Natural killer cell (primary cell): ENCODE measurements around the gene TRIM42. TPM values are rescaled to one million over a fixed set of nuclear protein-coding genes. Genes with fewer than 3 reads are reported as not detected.

Source experiments
- ATAC-seq, 3 donors: fragments of 150-1000 bp in 2 of 3; fragments of 200-7000 bp in 1 of 3; cut with Tn5 transposase; 1 replicate in 1 of 3; 2 replicates in 2 of 3; pipeline ENCODE4 v1.10.0; 2021; ENCODE audit warnings: mild to moderate bottlenecking in 2 of 3, moderate library complexity in 2 of 3
- DNase-seq, 2 donors: peaks; one replicate each; pipeline versions ENCODE4 v3.0.0 to v3.0.0-alpha.2; 2013 to 2021; ENCODE audit warnings: mixed read lengths in 1 of 2
- H3K27ac ChIP-seq: one replicate; pipeline ENCODE4 v1.5.1; 2013; ENCODE audit warnings: mild to moderate bottlenecking, low read length
- H3K27me3 ChIP-seq: one replicate; pipeline ENCODE4 v1.6.1; 2013; ENCODE audit warnings: low read length; ENCODE audit not compliant: control insufficient read depth, insufficient read depth
- H3K36me3 ChIP-seq: one replicate; pipeline ENCODE4 v1.6.1; 2013; ENCODE audit warnings: low read length; ENCODE audit not compliant: control insufficient read depth, insufficient read depth
- H3K4me1 ChIP-seq: one replicate; pipeline ENCODE4 v1.6.1; 2013; ENCODE audit warnings: low read length; ENCODE audit not compliant: control insufficient read depth, insufficient read depth
- H3K4me3 ChIP-seq: one replicate; pipeline ENCODE4 v1.5.1; 2013; ENCODE audit warnings: low read length
- H3K9me3 ChIP-seq: one replicate; pipeline ENCODE4 v1.6.1; 2013; ENCODE audit warnings: low read length; ENCODE audit not compliant: control insufficient read depth, insufficient read depth
- H3K27ac Mint-ChIP-seq, 2 donors: one replicate each; pipeline ENCODE4 v1.8.0; 2022; ENCODE audit warnings: mild to moderate bottlenecking in 2 of 2, mixed read lengths in 2 of 2, moderate library complexity in 1 of 2
- H3K27me3 Mint-ChIP-seq, 2 donors: one replicate each; pipeline ENCODE4 v1.8.0; 2022; ENCODE audit warnings: low read depth in 2 of 2, mixed read lengths in 2 of 2
- H3K36me3 Mint-ChIP-seq: one replicate; pipeline ENCODE4 v1.8.0; 2022; ENCODE audit warnings: mixed read lengths
- H3K4me1 Mint-ChIP-seq, 2 donors: one replicate each; pipeline ENCODE4 v1.8.0; 2022; ENCODE audit warnings: mixed read lengths in 2 of 2
- H3K4me3 Mint-ChIP-seq: one replicate; pipeline ENCODE4 v1.8.0; 2022; ENCODE audit warnings: mild to moderate bottlenecking, moderate library complexity, mixed read lengths
- H3K9me3 Mint-ChIP-seq, 2 donors: one replicate each; pipeline ENCODE4 v1.8.0; 2022; ENCODE audit warnings: mixed read lengths in 2 of 2
- CTCF ChIP-seq: fragments of 200-600 bp; IDR thresholded peaks from one replicate; pipeline ENCODE4 v1.8.0; 2022; ENCODE audit warnings: antibody characterized with exemption
- WGBS: methylation state at CpG from one replicate; pipeline ENCODE4 v1.1.7; 2013; ENCODE audit warnings: missing lambda C conversion rate; ENCODE audit not compliant: insufficient coverage; 5-methylcytosine and 5-hydroxymethylcytosine counted together
- intact Hi-C: fragments of 100-400 bp; cut with micrococcal nuclease; formaldehyde crosslinking; loops from one replicate; pipeline ENCODE4 v1.14.2; 2022
- total RNA-seq, 4 donors: library from RNA; stranded (reverse); fragments of 120-200 nt in 1 of 4; gene quantifications; one replicate each; pipeline versions ENCODE4 v1.2.3 to v1.2.4, GENCODE V29; 2013 to 2022

TRIM42 gene
- total RNA-seq, 3 donors from 2014 or later (not counting 1 experiment from before 2014, with no cell fraction given) = not detected

- no peaks in the 10 kb centered on the region for H3K4me1 Mint-ChIP-seq
These were observed 47.0 kb upstream of the TRIM42 start for GRCh38 chr3:140630866-140631265.

GRCh38 chr3:140635276-140635675 lies 42.6 kb upstream of the TRIM42 start:
- H3K27me3 ChIP-seq = no peaks in the 10 kb centered on the region
- H3K27me3 Mint-ChIP-seq = peaks cover 0 to 4% of the 10 kb centered on the region in 2 donors
- no peak overlapping the region for H3K4me3 Mint-ChIP-seq

More at GRCh38 chr3:140630866-140631265, 47.0 kb upstream of the TRIM42 start:
- intact Hi-C loops = no loop called here
- H3K9me3 ChIP-seq = no peaks in the 10 kb centered on the region
- no peak overlapping the region for H3K4me3 ChIP-seq
- DNase-seq (no peak), ATAC-seq (no peak)
- no peak for TF ChIP-seq CTCF
- no peak overlapping the region for H3K27ac ChIP-seq
- no peaks in the 10 kb centered on the region for H3K36me3 Mint-ChIP-seq
- no peaks in the 10 kb centered on the region for H3K36me3 ChIP-seq
- H3K4me1 ChIP-seq = no peaks in the 10 kb centered on the region
- peaks cover 0 to 4% of the 10 kb centered on the region in 2 donors for H3K27me3 Mint-ChIP-seq
- H3K27ac Mint-ChIP-seq = no peak overlapping the region
- H3K9me3 Mint-ChIP-seq = peaks cover 0 to 3% of the 10 kb centered on the region in 2 donors
- H3K27me3 ChIP-seq = no peaks in the 10 kb centered on the region
- H3K4me3 Mint-ChIP-seq = no peak overlapping the region

GRCh38 chr3:140636406-140637138 lies 41.3 kb upstream of the TRIM42 start:
- ATAC-seq (no peak), DNase-seq (no peak)
- no peaks in the 10 kb centered on the region for H3K9me3 ChIP-seq
- no peaks in the 10 kb centered on the region for H3K27me3 ChIP-seq
- intact Hi-C loops = no loop called here
- Mint-ChIP-seq H3K27me3 (peaks cover 0 to 4% of the 10 kb centered on the region in 2 donors), H3K9me3 (peaks cover 0 to 3% of the 10 kb centered on the region in 2 donors), H3K4me3 (no peak overlapping the region), H3K27ac (no peak overlapping the region), H3K4me1 (no peaks in the 10 kb centered on the region), H3K36me3 (no peaks in the 10 kb centered on the region)
- H3K27ac ChIP-seq = no peak overlapping the region
- no peaks in the 10 kb centered on the region for H3K36me3 ChIP-seq
- 64% methylated on average over 6 of the region's 6 CpGs for WGBS
- no peak overlapping the region for H3K4me3 ChIP-seq
- H3K4me1 ChIP-seq = no peaks in the 10 kb centered on the region
- no peak for TF ChIP-seq CTCF

More at GRCh38 chr3:140635276-140635675, 42.6 kb upstream of the TRIM42 start:
- no peaks in the 10 kb centered on the region for H3K4me1 Mint-ChIP-seq
- H3K9me3 Mint-ChIP-seq = peaks cover 0 to 3% of the 10 kb centered on the region in 2 donors
- no peaks in the 10 kb centered on the region for H3K36me3 Mint-ChIP-seq
- no peaks in the 10 kb centered on the region for H3K9me3 ChIP-seq
- H3K27ac ChIP-seq = no peak overlapping the region
- TF ChIP-seq CTCF = no peak
- intact Hi-C loops = no loop called here
- no peak overlapping the region for H3K27ac Mint-ChIP-seq
- 85% methylated on average over 4 of the region's 5 CpGs for WGBS
- DNase-seq (no peak), ATAC-seq (no peak)
- H3K4me1 ChIP-seq = no peaks in the 10 kb centered on the region
- no peaks in the 10 kb centered on the region for H3K36me3 ChIP-seq
- H3K4me3 ChIP-seq = no peak overlapping the region

GRCh38 chr3:140651287-140651686 lies 26.6 kb upstream of the TRIM42 start:
- H3K36me3 ChIP-seq = no peaks in the 10 kb centered on the region
- Mint-ChIP-seq H3K27ac (no peak overlapping the region), H3K27me3 (no peaks in the 10 kb centered on the region), H3K4me3 (no peak overlapping the region), H3K9me3 (peaks cover 4 to 5% of the 10 kb centered on the region in 2 donors), H3K4me1 (no peaks in the 10 kb centered on the region), H3K36me3 (no peaks in the 10 kb centered on the region)
- no peak overlapping the region for H3K27ac ChIP-seq
- intact Hi-C loops = no loop called here
- no peak for TF ChIP-seq CTCF
- H3K27me3 ChIP-seq = no peaks in the 10 kb centered on the region
- peaks cover 3% of the 10 kb centered on the region for H3K9me3 ChIP-seq
- DNase-seq (no peak), ATAC-seq (no peak)
- 93% methylated on average over 23 of the region's 23 CpGs for WGBS
- no peak overlapping the region for H3K4me3 ChIP-seq
- no peaks in the 10 kb centered on the region for H3K4me1 ChIP-seq
